Stomach (tissue), 9 donors: Measurements from ENCODE around the gene HEPN1. TPM values are rescaled to one million over a fixed set of nuclear protein-coding genes. Genes with fewer than 3 reads are reported as not detected.

Experiments used
- DNase-seq, 2 donors: peaks; one replicate each; pipeline versions ENCODE4 v3.0.0 to v3.0.0-alpha.2; 2013 to 2019
- H3K27ac ChIP-seq, 5 donors: fragments of 200-600 bp in 4 of 5; sonication (generic) in 4 of 5; one replicate each; pipeline ENCODE4 v1.5.1; 2013 to 2019; ENCODE audit warnings: mild to moderate bottlenecking in 1 of 5, moderate library complexity in 1 of 5
- H3K27me3 ChIP-seq, 3 donors: fragments of 200-600 bp; sonication (generic); one replicate each; pipeline ENCODE4 v1.5.1; 2017 to 2019; ENCODE audit warnings: mixed run types in 1 of 3
- H3K36me3 ChIP-seq, 4 donors: fragments of 200-600 bp; sonication (generic); 1 replicate in 3 of 4; 2 replicates in 1 of 4; pipeline ENCODE4 v1.5.1; 2016 to 2019
- H3K4me1 ChIP-seq, 4 donors: fragments of 200-600 bp; sonication (generic); one replicate each; pipeline ENCODE4 v1.5.1; 2016 to 2019
- H3K4me3 ChIP-seq, 4 donors: fragments of 200-600 bp; sonication (generic) in 3 of 4; one replicate each; pipeline ENCODE4 v1.5.1; 2016 to 2019; ENCODE audit warnings: mild to moderate bottlenecking in 1 of 4
- H3K9me3 ChIP-seq, 4 donors: fragments of 200-600 bp; sonication (generic); one replicate each; pipeline ENCODE4 v1.5.1; 2016 to 2019
- EP300 ChIP-seq: sonication (generic); formaldehyde crosslinking; IDR thresholded peaks from one replicate; pipeline ENCODE4 v1.6.1; 2017; ENCODE audit warnings: antibody characterized with exemption
- POLR2A ChIP-seq, 4 donors: fragments of 450-650 bp; IDR thresholded peaks; one replicate each; pipeline ENCODE4 v1.6.1; 2016; ENCODE audit warnings: antibody characterized with exemption in 4 of 4, control low read depth in 2 of 4, mild to moderate bottlenecking in 1 of 4, moderate library complexity in 1 of 4
- POLR2AphosphoS5 ChIP-seq, 3 donors: sonication (generic); formaldehyde crosslinking; IDR thresholded peaks; one replicate each; pipeline ENCODE4 v1.6.1; 2016; ENCODE audit warnings: antibody characterized with exemption in 3 of 3
- WGBS, 5 donors: extraction: QIAGEN DNeasy Blood & Tissue Kit in 3 of 5; methylation state at CpG; one replicate each; pipeline versions ENCODE4 v1.1.5 to v1.1.7; 2013 to 2018; 5-methylcytosine and 5-hydroxymethylcytosine counted together
- intact Hi-C: fragments of 100-400 bp; cut with DNase I; formaldehyde crosslinking; loops from one replicate; pipeline ENCODE4 v1.15.1; 2023; ENCODE audit warnings: low total_unique reads
- polyA plus RNA-seq, 3 donors: library from polyadenylated mRNA; stranded (reverse); fragments of 200-250 nt; gene quantifications; one replicate each; pipeline ENCODE4 v1.2.3, GENCODE V29; 2013
- total RNA-seq, 5 donors: library from RNA; depleted of rRNA; stranded (reverse); fragments of >200 nt; gene quantifications; one replicate each; pipeline versions ENCODE4 v1.1.0 to v1.2.3, GENCODE V29; 2014 to 2016
- TF ChIP-seq, protein P1 (sequence below), 7 experiments: fragments of 450-650 bp in 4 of 7; fragments of 200-600 bp in 3 of 7; sonication (generic) in 3 of 7; IDR thresholded peaks; one replicate each; pipeline ENCODE4 v1.5.1; 2016 to 2019; ENCODE audit warnings: antibody characterized with exemption in 7 of 7, control low read depth in 2 of 7, mild to moderate bottlenecking in 1 of 7
- donor health status: healthy with polysubstance abuse.
- donor health status: Bipolar disorder and iron deficiency.
- donor health status: healthy.

Gene HEPN1
- total and polyA plus RNA-seq, 8 donors: not detected

DNA sequence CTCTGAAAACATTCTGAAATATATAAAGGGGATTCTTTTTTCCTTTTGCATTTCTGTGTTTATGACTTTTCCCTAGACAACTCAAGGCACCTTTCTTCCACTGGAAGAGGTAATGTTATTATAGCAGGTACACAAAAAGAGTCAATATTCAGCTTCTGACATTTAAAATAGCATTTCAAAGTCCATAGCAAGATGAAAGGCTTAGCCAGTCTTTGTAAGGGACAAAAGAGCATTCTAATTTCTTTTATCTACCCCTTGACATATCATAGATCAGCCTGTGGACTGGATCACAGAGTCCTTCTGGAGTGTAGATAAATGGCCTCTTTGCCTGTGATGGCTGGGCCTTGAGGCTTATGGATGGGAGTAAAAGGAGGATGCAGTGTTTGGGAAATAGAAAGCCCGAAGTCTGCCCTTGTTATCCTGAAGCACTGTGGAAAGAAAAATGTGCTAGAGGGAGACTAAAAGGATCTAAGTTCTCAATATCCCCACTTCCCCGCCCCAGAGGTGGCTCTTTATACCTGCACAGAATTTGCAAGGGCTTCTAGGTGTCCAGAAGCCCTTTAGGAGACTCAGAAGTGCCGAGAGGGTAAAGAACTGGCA, 18.4 kb downstream of the HEPN1 start:
- H3K9me3 ChIP-seq: no peaks in the 10 kb centered on the region
- 68 to 79% (median 70%) methylated on average over 3 of the region's 3 CpGs for WGBS, 5 donors
- TF ChIP-seq POLR2A (IDR thresholded peaks at IDR 0.05): no peak
- no peak for TF ChIP-seq POLR2AphosphoS5 (IDR thresholded peaks at IDR 0.05)
- TF ChIP-seq, protein P1, sequence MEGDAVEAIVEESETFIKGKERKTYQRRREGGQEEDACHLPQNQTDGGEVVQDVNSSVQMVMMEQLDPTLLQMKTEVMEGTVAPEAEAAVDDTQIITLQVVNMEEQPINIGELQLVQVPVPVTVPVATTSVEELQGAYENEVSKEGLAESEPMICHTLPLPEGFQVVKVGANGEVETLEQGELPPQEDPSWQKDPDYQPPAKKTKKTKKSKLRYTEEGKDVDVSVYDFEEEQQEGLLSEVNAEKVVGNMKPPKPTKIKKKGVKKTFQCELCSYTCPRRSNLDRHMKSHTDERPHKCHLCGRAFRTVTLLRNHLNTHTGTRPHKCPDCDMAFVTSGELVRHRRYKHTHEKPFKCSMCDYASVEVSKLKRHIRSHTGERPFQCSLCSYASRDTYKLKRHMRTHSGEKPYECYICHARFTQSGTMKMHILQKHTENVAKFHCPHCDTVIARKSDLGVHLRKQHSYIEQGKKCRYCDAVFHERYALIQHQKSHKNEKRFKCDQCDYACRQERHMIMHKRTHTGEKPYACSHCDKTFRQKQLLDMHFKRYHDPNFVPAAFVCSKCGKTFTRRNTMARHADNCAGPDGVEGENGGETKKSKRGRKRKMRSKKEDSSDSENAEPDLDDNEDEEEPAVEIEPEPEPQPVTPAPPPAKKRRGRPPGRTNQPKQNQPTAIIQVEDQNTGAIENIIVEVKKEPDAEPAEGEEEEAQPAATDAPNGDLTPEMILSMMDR (IDR thresholded peaks at IDR 0.05): no peak
- TF ChIP-seq EP300: no peak
- H3K27ac ChIP-seq: no peak overlapping the region
- H3K27me3 ChIP-seq: peaks cover 0 to 15% (median 2%) of the 10 kb centered on the region in 3 donors
- no peaks in the 10 kb centered on the region for H3K4me1 ChIP-seq
- no peaks in the 10 kb centered on the region for H3K36me3 ChIP-seq
- intact Hi-C loops: no loop called here
- DNase-seq: no peak
- no peak overlapping the region for H3K4me3 ChIP-seq

DNA sequence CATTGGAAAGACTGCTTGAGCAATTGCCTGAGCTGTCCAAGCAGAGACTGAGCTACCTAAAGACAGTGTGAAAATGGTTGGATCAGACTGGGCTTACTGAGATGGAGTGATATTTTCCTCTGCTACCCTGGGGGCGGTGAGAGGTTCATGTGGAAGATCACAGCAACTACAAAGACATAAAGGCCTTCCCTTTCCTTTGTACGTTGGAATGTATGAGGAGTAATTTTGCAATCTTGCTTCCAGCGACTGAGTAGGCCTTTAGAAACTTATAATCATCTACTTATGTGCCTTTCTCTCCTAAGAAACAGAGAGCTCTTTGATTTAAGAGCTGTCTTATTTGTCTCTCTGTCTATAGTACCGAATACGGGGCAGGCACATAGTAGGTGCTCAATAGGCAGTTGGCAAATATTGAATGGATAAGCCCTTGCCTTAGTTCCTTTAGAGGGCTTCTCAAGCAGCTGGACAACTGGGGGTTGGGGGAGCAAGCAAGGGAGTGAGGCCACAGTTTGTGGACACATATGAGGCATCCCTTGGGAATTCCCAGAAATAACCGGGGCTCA, 19.2 kb downstream of the HEPN1 start:
- no peak overlapping the region for H3K4me3 ChIP-seq
- WGBS, 5 donors: 63 to 82% (median 72%) methylated on average over 6 of the region's 6 CpGs
- no peaks in the 10 kb centered on the region for H3K36me3 ChIP-seq
- peaks cover 0 to 15% (median 2%) of the 10 kb centered on the region in 3 donors for H3K27me3 ChIP-seq
- no peaks in the 10 kb centered on the region for H3K4me1 ChIP-seq
- H3K9me3 ChIP-seq: no peaks in the 10 kb centered on the region
- DNase-seq: no peak
- H3K27ac ChIP-seq: no peak overlapping the region
- TF ChIP-seq POLR2AphosphoS5 (IDR thresholded peaks at IDR 0.05) (no peak), POLR2A (IDR thresholded peaks at IDR 0.05) (no peak), EP300 (no peak)
- TF ChIP-seq, protein P1 (IDR thresholded peaks at IDR 0.05): no peak
- intact Hi-C loops: no loop called here

DNA sequence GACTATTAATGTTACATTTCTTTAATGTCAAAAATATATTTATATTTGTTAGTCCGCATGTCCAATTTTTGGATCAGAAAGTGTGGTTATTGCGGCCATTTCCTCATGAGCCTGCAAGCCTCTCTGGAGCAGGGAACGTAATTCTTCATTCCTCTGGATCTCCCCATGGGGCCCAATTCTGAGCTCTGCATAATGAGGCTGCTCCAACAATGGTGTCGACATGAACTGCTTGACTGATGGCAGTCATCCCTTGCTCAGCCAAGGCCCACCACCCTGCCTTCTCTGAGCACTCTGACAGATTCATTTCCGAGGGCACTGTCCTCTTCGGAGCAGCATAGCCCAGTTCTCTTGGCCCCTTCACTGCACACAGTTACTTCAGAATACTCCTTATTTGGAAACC, 19.9 kb downstream of the HEPN1 start:
- 84 to 87% (median 85%) methylated on average over 6 of the region's 6 CpGs for WGBS, 5 donors
- intact Hi-C loops: no loop called here
- no peak for DNase-seq
- no peak overlapping the region for H3K27ac ChIP-seq
- TF ChIP-seq, protein P1 (IDR thresholded peaks at IDR 0.05): no peak
- TF ChIP-seq EP300: no peak
- TF ChIP-seq POLR2AphosphoS5 (IDR thresholded peaks at IDR 0.05): no peak
- TF ChIP-seq POLR2A (IDR thresholded peaks at IDR 0.05): no peak
- no peak overlapping the region for H3K4me3 ChIP-seq
- H3K4me1 ChIP-seq: no peaks in the 10 kb centered on the region
- H3K36me3 ChIP-seq: no peaks in the 10 kb centered on the region
- no peaks in the 10 kb centered on the region for H3K9me3 ChIP-seq
- H3K27me3 ChIP-seq: peaks cover 0 to 15% (median 2%) of the 10 kb centered on the region in 3 donors

DNA sequence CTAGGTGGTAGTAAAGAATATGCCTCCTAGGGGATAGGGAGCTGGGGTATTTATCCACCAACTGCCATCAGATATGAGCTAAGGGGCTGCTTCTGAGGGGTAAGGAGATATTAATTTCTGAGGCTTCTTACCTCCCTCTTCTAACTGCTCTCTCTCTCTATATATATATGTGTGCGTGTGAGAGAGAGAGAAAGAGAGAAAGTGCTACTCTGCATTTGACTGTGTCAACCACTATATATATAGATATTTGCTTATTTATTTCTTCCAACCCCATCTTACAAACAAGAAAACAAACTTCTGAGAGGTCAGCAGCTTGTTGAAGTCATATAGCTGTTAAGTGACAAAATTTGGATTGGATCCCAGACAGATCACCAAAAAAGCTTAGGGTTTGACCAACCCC, 22.7 kb downstream of the HEPN1 start:
- intact Hi-C loops: no loop called here
- Histone ChIP-seq H3K4me1 (no peaks in the 10 kb centered on the region), H3K9me3 (no peaks in the 10 kb centered on the region), H3K27me3 (no peaks in the 10 kb centered on the region), H3K36me3 (no peaks in the 10 kb centered on the region), H3K27ac (no peak overlapping the region), H3K4me3 (no peak overlapping the region)
- TF ChIP-seq POLR2A (IDR thresholded peaks at IDR 0.05) (no peak), EP300 (no peak), POLR2AphosphoS5 (IDR thresholded peaks at IDR 0.05) (no peak)
- TF ChIP-seq, protein P1 (IDR thresholded peaks at IDR 0.05): no peak
- 75 to 100% (median 84%) methylated on average over 1 of the region's 1 CpG; no CpG with 5 or more reads in 1 of the 5 donors for WGBS, 5 donors
- DNase-seq: no peak
